CD4-positive, alpha-beta T cell treated with Interleukin-1 beta for 1 hour (primary cell): ENCODE results near the gene TM4SF5.

Source experiments
- DNase-seq, 2 donors: peaks; one replicate each; pipeline ENCODE4 v3.0.0-alpha.2; 2020 to 2022

The TM4SF5 gene

GRCh38 chr17:4748686-4749085 is 23.0 kb upstream of the TM4SF5 start:
- DNase-seq = no peak

GRCh38 chr17:4750606-4751005 is 21.1 kb upstream of the TM4SF5 start:
- DNase-seq = no peak

DNA sequence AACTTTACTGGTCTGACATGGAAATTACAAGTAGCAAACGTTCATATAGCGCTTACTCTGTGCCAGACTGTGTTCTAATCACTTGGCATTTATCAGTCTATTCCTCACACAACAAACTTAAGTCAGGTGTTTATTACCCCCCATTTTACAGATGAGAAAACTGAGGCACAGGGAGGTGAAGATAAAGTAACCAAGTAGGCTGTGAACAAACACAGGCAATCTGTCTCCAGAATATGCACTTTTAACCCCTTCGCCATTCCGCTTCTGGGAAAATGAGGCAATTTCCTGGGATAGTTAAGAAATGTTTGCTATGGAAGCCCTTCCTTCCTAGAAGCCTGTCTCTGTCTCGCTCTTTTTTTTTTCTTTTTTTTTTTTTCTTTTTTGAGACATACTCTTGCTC is 19.8 kb upstream of the TM4SF5 start:
- DNase-seq = no peak

- DNase-seq = no peak
These were observed 18.3 kb upstream of the TM4SF5 start for GRCh38 chr17:4753392-4753791.

DNA sequence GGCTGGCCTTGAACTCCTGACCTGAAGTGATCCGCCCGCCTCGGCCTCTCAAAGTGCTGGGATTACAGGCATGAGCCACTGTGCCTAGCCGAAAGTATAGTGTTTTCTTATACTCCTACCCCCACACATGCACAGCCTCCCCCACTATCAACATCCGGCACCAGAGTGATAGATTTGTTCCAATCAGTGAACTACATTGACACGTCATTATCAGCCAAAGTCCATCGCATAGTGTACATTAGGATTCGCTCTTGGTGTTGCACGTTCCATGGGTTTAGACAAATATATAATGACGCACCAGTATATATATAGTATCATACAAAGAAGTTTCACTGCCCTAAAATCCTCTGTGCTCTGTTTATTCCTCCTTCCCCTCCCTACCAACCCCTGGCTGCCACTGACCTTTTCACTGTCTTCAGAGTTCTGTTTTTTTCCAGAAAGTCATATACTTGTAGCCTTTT is 11.9 kb upstream of the TM4SF5 start:
- peak in 1 of 2 donors; percentile 36 for DNase-seq

DNA sequence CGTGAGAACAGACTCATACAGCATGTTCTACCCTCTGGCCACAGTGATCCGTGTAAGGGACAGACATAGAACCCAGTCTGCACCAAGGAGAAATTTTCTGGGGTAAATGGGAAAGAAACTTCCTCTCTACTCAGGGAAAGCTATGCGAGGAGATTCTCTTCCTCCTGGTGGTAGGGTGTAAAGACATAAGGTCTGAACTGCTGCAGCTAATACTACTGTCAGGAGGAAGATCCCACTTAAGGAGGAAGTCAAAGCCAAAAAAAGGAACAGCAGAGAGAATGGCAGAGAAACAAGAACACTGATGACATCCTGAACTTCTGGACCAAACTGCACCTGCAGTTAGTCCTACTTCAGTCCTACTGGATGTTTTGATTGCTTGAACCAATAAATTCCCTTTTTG is 7.1 kb upstream of the TM4SF5 start:
- no peak for DNase-seq

DNA sequence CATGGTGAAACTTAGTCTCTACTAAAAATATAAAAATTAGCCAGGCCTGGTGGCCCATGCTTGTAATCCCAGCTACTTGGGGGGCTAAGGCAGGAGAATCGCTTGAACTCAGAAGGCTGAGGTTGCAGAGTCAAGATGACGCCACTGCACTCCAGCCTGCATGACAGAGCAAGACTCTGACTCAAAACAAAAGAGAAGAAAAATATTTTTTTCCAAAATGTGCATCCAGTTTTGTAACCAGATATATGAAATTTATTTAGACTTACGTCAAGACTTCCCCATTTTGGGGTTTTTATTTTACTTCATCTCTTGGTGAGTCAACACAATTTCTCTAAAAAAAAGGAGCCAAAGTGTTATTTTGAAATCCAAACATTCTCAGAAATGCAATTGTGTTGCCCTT is 5.5 kb upstream of the TM4SF5 start:
- peak in 1 of 2 donors; percentile 69 for DNase-seq

DNA sequence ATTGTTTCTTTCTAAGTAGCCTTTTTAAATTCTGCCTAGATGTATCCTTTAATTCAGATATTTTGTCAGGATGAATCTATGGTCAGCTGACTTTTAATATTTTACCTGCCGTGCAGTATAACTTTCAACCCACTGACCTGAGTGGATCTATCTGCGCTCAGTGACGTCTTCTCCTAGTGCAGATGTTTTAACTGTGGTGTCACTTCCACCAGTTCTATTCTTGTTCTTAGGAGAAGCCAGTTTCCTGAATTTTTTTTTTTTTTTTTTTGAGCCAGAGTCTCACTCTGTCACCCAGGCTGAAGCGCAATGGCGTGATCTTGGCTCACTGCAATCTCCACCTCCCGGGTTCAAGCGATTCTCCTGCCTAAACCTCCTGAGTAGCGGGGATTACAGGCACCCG is 5.0 kb upstream of the TM4SF5 start:
- no peak for DNase-seq

DNA sequence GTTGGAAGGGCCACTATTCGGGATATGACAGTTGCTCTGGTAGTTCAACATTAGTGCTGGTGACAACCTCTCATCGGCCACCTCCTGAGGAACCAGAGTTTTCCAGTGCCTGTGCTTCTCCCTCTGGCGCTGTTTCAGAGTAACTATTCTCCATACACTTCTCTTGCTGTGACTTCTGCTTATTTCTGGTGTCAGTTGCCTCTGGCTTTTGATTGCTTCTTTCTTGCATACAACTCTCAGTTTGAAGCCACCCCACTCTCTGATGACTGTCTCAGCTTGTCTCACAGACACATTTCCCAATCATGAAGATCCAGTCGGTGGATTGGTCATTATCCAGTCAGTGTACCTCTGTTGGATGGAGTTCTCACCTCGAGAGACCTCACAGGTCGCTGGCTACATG is 3.4 kb upstream of the TM4SF5 start:
- DNase-seq = peak in 1 of 2 donors; percentile 39

DNA sequence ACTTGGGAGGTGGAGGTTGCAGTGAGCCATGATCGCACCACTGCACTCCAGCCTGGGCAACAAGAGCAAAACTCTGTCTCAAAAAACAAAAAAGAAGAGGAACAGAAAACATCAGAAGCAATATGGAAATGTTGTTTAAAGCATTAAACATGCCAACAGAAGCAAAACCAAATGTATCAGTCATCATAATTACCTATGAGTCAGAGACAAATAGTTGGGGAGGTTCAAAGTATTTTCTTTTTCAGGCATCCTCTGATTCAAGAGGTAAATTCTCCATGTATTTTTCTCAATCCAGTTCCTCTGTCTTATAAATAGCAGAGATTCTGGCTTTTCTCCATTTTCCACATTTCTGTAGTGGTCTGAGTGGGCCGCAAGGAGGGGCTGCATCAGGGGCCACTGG is 2.1 kb upstream of the TM4SF5 start:
- no peak for DNase-seq

GRCh38 chr17:4772235-4772613 is 538 bp downstream of the TM4SF5 start:
- DNase-seq = no peak

DNA sequence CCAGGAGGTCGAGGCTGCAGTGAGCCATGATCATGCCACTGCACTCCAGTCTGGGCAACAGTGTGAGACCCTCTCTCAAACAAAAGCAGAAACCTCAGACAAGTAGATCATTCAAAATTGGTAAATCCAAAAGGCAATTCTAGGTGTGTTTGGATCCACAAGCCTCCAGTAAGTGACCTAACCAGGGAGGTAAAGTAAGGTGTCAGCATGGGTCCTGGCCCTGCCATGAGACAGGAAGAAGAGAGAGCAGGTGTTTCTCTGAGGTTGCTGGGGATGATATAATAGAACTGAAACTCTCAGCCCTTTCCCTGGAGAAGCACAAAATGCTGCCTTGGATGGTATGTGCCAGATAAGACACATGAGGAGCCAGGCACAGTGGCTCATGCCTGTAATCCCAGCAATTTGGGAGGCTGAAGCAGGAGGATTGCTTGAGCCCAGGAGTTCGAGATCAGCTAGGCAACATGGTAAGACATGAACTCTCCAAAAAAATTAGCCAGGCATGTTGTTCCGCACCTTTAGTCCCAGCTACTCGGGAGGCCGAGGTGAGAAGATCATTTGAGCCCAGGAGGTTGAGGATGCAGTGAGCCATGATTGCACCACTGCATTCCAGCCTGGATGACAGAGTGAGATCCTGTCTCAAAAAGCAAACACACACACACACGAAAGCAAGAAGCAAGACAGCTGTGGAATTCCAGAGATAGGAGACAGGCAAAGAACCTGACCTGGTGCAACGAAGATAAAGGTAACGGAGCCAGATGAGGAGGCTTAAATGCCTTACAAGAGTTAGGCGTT is 6.5 kb downstream of the TM4SF5 start:
- no peak for DNase-seq

DNA sequence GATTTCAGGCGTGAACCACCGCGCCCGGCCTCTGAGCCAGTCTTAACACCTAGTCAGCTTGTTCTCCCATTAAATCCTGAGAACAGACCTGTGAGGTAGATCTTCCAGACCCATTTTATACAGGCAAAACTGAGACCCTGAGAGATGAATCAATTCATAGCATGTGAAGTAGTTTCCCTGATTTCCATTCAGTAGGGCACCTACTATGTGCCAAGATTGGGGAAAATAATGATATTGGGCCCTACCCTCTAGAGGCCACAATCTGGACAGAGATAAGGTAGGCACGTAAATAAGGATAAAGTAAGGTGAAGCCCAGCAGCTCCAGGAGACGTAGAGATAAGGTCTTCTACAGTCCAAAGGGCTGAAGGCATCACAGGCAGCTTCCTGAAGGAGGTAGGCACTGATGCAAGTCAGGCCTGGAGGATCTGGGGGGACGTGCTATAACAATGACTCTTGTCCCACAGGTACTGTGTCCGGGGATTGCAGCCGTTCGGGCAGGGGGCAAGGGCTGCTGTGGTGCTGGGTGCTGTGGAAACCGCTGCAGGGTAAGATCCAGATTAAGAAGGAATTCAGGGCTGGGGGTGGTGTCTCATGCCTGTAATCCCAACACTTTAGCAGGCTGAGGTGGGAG is 8.8 kb downstream of the TM4SF5 start:
- DNase-seq = no peak

DNA sequence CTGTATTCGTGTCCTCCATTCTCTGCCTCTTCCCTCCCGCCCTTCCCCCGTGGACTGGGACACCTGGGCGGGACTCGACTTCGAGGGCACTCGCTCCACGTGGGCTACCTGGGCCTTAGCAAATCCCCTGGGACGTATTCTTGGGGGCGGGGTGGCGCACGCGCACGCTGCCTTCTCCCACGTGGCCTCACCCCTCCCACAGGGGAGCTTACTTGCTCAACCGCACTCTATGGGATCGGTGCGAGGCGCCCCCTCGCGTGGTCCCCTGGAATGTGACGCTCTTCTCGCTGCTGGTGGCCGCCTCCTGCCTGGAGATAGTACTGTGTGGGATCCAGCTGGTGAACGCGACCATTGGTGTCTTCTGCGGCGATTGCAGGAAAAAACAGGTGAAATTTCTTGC is 11.0 kb downstream of the TM4SF5 start:
- peak in 1 of 2 donors; percentile 39 for DNase-seq

DNA sequence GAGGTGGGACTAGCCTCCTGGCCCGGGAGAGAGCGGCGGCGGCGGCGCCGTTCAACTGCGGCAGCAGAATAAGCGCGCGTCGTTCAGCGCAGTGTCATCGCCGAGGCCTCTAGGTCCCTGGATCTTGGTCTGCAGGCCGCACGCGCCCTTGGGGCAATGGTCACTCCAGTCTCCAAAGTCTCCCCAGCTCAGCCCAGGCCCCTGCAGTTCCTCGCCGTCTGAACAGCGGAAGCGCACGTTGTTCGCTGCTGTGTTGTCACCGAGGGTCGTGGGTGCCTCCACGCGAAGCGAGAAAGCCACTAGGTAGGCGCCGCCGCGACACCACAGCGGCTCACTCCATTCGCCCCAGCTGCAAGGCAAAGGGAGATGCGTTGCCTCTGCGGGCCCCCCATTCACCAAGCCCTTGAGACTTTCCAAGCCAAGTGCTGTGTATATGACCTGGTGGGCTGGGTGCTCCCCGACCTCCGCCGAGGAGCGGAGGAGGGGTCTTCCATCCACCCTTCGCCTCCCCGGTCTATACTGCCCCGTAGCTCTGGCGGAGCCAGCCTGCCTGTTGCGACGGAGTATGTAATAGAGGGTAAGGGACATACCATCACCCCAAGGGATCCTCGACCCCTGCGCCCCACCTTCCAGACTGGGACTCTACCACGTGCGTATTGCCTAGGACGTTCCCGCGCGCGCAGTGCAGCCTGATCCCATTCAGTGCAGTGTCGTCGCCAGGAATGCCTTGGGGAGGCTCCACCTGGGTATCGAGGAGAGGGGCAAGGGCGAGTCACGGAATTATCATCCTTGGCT is 13.8 kb downstream of the TM4SF5 start:
- DNase-seq = no peak

DNA sequence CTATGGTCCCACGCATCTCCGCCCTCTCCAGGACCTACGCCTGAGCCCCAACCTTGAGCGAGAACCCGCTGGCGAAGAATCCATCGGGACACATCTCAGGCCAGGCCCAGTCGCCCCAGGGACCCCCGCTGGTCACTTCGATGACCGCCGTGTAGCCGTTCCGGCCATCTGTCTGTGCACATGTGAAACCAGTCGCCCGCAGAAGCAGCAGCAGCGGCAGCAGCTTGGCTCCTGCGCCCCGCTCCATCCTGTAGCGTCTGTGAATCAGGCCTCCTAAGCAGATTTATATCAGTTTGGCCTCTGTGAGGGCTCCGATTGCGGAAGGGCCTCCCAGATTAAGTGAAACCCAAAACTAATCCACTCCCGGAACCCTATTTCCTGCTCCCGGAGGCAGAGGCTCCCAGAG is 14.4 kb downstream of the TM4SF5 start, which contains the start of gene VMO1:
VMO1 (minus strand) TSS at position 259 of the 406 bp plus-strand sequence; CDS start at position 247, 12 bp downstream.
- no peak for DNase-seq

DNA sequence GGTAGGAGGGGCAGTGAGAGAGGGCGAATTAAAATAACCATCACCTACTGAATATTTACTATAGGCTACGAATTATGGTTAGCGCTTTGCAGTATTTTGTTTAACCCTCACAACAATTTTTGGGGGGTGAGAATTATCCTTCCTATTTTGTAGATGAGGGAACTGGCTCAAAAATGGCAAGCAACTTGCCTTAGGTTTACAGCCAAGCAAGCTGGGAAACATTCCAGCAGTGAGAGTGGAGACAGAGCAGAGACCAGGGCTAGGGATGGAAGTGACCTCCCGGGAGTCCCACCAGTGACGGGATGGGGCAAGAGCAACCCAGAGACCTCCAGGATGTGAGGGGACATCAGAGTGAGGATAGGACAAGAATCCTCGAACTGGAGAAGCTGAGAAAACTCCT is 14.8 kb downstream of the TM4SF5 start:
- no peak for DNase-seq

- no peak for DNase-seq
These were observed 16.6 kb downstream of the TM4SF5 start for GRCh38 chr17:4788159-4788806.

DNA sequence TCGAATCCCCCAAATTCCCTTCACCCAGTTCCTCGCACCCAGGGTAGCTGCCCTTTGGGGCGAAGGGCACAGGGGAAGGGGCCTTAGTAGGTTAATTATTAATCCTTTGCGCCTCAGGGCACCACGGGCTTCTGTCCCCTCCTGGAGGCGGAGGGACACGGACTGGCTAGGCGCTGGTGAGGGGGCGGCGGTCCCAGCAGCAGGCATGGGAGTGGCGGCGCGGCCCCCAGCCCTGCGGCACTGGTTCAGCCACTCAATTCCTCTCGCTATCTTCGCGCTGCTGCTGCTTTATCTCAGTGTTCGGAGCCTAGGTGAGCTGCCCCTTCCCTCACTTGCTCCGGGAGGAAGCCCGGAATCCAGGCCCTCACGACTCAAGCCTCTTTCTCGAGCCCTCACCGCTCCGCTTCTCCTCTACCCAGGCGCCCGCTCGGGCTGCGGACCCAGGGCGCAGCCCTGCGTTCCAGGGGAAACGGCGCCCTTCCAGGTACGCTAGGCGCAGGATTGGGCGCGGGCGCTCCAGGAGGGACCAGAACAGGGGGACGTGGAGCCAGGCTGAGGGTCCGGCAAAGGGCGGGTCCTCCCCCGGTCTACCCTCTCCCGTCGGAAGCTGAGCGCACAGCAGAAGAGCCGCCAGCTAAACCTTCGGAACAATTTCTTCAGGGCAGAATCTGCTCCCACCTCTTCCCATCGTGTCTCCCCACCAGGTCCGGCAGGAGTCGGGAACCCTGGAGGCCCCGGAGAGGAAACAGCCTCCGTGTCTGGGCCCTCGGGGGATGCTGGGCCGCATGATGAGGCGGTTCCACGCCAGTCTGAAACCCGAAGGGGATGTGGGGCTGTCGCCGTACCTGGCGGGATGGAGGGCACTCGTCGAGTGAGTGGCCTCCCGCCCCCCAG is 17.4 kb downstream of the TM4SF5 start, which contains the start of gene GLTPD2:
GLTPD2 (plus strand) TSS at position 158 of the 894 bp plus-strand sequence; CDS start at position 206, 48 bp downstream.
- DNase-seq = no peak

DNA sequence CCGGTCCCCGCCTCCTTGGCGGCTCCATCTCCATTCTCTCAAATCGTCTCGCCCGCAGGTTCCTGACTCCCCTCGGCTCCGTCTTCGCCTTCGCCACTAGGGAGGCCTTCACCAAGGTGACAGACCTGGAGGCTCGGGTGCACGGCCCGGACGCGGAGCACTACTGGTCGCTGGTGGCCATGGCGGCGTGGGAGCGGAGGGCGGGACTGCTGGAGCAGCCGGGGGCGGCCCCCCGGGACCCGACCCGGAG is 17.9 kb downstream of the TM4SF5 start:
- DNase-seq = no peak

DNA sequence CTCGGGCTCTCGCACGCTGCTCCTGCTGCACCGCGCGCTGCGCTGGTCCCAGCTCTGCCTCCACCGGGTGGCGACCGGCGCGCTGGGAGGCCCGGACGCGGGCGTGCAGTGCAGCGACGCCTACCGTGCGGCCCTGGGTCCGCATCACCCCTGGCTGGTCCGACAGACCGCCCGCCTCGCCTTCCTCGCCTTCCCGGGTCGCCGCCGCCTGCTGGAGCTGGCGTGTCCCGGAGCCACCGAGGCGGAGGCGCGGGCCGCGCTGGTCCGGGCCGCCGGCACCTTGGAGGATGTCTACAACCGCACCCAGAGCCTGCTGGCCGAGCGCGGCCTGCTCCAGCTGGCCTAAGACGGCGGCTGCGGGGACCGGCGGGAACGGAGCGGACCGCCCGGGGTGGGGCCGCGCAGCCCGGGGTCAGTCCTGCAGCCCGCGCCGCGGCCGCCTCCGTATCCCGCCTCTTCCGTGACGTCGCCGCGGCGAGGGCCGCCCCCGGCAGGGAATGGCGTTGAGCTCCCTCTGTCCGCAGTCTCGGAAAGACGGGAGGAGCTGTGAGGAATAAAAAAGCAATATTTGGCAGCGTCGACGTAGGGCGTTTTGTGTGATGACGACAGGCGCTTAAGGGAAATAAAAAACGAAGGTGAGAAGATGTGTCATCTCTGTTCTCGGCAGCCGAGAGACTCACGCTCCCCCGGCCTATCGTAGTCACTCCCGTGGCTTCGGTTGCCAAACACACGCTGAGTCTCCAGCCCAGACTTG is 18.4 kb downstream of the TM4SF5 start:
- DNase-seq = peak; percentile 83 to 84
